Suppressor macrophage treated with lipopolysaccharide for 4 hours (primary cell): ENCODE data around the gene NUP133.
"Not testable (repeated sequence)": the region's sequence is repeated elsewhere in the genome, so short reads cannot be mapped to it uniquely, and the experiment has no call there.

Experiments
- DNase-seq: peaks from one replicate; pipeline ENCODE4 v3.0.0-alpha.2; 2020

The NUP133 gene

GRCh38 chr1:229508823-229509337 lies 739 bp upstream of the NUP133 start:
- DNase-seq: no peak

- no peak for DNase-seq
These were observed 639 bp downstream of the NUP133 start for GRCh38 chr1:229507502-229507901.

GRCh38 chr1:229506633-229507032 lies 1.5 kb downstream of the NUP133 start:
- DNase-seq: no peak

- DNase-seq: no peak
These were observed 12.4 kb downstream of the NUP133 start for GRCh38 chr1:229495782-229496181.

- DNase-seq: no peak
These were observed 21.0 kb downstream of the NUP133 start for GRCh38 chr1:229487181-229487580.

- no peak for DNase-seq
These were observed 22.8 kb downstream of the NUP133 start for GRCh38 chr1:229485318-229485717.

- no peak for DNase-seq
These were observed 25.6 kb downstream of the NUP133 start for GRCh38 chr1:229482511-229482910.

GRCh38 chr1:229480495-229480894 lies 27.6 kb downstream of the NUP133 start:
- DNase-seq: no peak

- peak; percentile 19 for DNase-seq
These were observed 28.3 kb downstream of the NUP133 start for GRCh38 chr1:229479660-229480399.

GRCh38 chr1:229478852-229479251 lies 29.3 kb downstream of the NUP133 start:
- no peak for DNase-seq

GRCh38 chr1:229475859-229476258 lies 32.3 kb downstream of the NUP133 start:
- not testable (repeated sequence) for DNase-seq

GRCh38 chr1:229474509-229474908 lies 33.6 kb downstream of the NUP133 start:
- no peak for DNase-seq

- no peak for DNase-seq
These were observed 37.0 kb downstream of the NUP133 start for GRCh38 chr1:229471175-229471574.

GRCh38 chr1:229470406-229471043 lies 37.6 kb downstream of the NUP133 start:
- DNase-seq: no peak

- no peak for DNase-seq
These were observed 41.3 kb downstream of the NUP133 start for GRCh38 chr1:229466887-229467286.

- no peak for DNase-seq
These were observed 43.5 kb downstream of the NUP133 start for GRCh38 chr1:229464672-229465071.

- DNase-seq: no peak
These were observed 47.0 kb downstream of the NUP133 start for GRCh38 chr1:229461032-229461668.

GRCh38 chr1:229459815-229460214 lies 48.3 kb downstream of the NUP133 start:
- DNase-seq: no peak

GRCh38 chr1:229457436-229457835 lies 50.7 kb downstream of the NUP133 start:
- DNase-seq: no peak

GRCh38 chr1:229456016-229456415 lies 52.1 kb downstream of the NUP133 start:
- no peak for DNase-seq

GRCh38 chr1:229454056-229454455 lies 54.1 kb downstream of the NUP133 start:
- no peak for DNase-seq

- DNase-seq: no peak
These were observed 55.0 kb downstream of the NUP133 start for GRCh38 chr1:229452956-229453801.

GRCh38 chr1:229448845-229449244 lies 59.3 kb downstream of the NUP133 start:
- DNase-seq: no peak
